GM23338 (cell line): ENCODE results near the gene MRGPRG.

ENCODE experiments used
- CREB1 ChIP-seq: fragments of 250-450 bp; sonication (Bioruptor Pico); IDR thresholded peaks from 2 replicates; pipeline ENCODE4 v1.5.0; 2020; ENCODE audit warnings: low read depth, mild to moderate bottlenecking, moderate library complexity
- CTCF ChIP-seq, 2 experiments: fragments of 200-600 bp in 1 of 2; sonication (generic) in 1 of 2; conservative IDR thresholded peaks; 2 replicates each; pipeline versions ENCODE4 v1.5.1 to v1.6.1; 2016 to 2017; ENCODE audit warnings: antibody characterized with exemption in 2 of 2, low read depth in 2 of 2, mild to moderate bottlenecking in 2 of 2, moderate library complexity in 1 of 2
- EZH2 ChIP-seq: fragments of 200-600 bp; sonication (generic); IDR thresholded peaks from one replicate; pipeline ENCODE4 v1.8.0; 2017; ENCODE audit warnings: antibody characterized with exemption, mild to moderate bottlenecking, low read depth; ENCODE audit not compliant: unreplicated experiment
- EZH2phosphoT487 ChIP-seq: fragments of 200-600 bp; sonication (generic); IDR thresholded peaks from one replicate; pipeline ENCODE4 v1.8.1; 2018; ENCODE audit warnings: antibody characterized with exemption; ENCODE audit not compliant: unreplicated experiment
- JUNB ChIP-seq: IDR thresholded peaks from one replicate; pipeline ENCODE4 v1.6.1; 2016; ENCODE audit warnings: antibody characterized with exemption; ENCODE audit not compliant: unreplicated experiment
- POLR2AphosphoS5 ChIP-seq: IDR thresholded peaks from 2 replicates; pipeline ENCODE4 v1.6.1; 2016; ENCODE audit warnings: antibody characterized with exemption, low read depth
- REST ChIP-seq: IDR thresholded peaks from one replicate; pipeline ENCODE4 v1.6.1; 2018; ENCODE audit warnings: antibody characterized with exemption; ENCODE audit not compliant: unreplicated experiment
- STAT1 ChIP-seq: IDR thresholded peaks from one replicate; pipeline ENCODE4 v1.6.1; 2016; ENCODE audit warnings: antibody characterized with exemption; ENCODE audit not compliant: unreplicated experiment

GRCh38 chr11:3204141-3205015 is 14.2 kb downstream of the MRGPRG start:
- TF ChIP-seq CTCF (conservative IDR thresholded peaks at IDR 0.05; ENCODE audit: low read depth in 2 of 2) (no peak), EZH2phosphoT487 (no peak), POLR2AphosphoS5 (no peak), EZH2 (no peak), CREB1 (CRISPR knock-in tag) (no peak), REST (no peak), JUNB (no peak), STAT1 (no peak)
